IPS-NIHi7 (cell line): Measurements from ENCODE around the gene PLPP3.

Experiments used
- DNase-seq: peaks from one replicate; pipeline ENCODE4 v3.0.0; 2012; ENCODE audit warnings: mixed read lengths; ENCODE audit errors: extremely low spot score

PLPP3 gene

DNA sequence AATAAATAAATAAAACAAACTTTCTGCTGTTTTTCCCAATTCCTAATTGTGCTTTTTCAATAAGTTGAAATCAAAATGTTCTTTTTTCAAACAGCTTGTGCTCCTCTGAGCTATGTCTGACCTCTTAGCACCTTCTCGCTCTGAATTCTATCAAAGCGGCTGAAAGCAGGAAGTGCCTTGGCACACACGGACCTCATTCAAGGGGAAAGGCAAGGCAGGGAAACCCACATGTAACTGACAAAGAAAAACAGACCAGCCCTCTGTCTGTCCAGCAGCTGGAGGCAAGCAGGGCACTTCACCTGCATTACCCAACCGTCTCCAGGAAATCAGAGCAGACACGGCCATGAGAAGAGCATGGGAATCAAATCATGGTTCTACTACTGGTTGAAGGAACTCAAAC, 56.7 kb downstream of the PLPP3 start:
- no peak for DNase-seq

- DNase-seq: no peak
Observed at GRCh38 chr1:56520016-56520601, 59.3 kb downstream of the PLPP3 start.

DNA sequence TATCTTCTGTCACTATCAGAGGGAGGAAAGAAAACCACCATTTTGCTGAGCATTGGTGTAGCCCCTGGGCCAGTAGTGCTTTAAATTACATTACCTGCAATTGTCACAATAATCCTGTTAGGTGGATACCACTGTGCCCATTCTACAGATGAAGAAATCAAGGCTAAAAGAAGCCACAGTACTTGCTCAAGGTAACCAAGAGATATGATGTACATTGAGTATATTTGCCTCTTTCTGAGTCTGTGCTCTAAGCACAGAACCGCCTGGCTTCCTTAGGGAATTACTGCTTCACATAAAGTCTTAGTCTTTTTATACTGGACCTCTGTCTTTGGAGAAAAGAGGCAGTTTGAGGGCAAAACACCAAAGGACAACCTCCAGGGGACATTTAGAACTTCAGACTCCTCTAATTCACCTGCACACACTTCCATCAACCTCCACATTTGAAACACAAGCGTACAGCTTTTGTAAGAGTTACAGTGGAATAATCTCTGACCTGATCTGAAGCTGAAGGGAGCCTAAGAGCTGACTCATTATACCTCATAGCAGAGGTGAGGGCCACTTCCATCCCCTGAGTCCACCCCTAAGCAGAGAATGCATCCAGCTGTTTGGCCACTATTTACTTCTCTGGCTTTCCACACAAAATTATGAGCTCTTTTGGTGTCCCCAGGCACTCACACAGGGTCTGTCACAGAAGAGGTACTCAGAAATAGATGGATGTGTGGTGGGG, 61.8 kb downstream of the PLPP3 start:
- DNase-seq: no peak

- DNase-seq: peak; percentile 64
Observed at GRCh38 chr1:56516539-56517252, 62.7 kb downstream of the PLPP3 start.

- no peak for DNase-seq
Observed at GRCh38 chr1:56515898-56516538, 63.3 kb downstream of the PLPP3 start.

- DNase-seq: no peak
Observed at GRCh38 chr1:56512724-56513494, 66.5 kb downstream of the PLPP3 start.

GRCh38 chr1:56511766-56512165, 67.6 kb downstream of the PLPP3 start:
- no peak for DNase-seq

DNA sequence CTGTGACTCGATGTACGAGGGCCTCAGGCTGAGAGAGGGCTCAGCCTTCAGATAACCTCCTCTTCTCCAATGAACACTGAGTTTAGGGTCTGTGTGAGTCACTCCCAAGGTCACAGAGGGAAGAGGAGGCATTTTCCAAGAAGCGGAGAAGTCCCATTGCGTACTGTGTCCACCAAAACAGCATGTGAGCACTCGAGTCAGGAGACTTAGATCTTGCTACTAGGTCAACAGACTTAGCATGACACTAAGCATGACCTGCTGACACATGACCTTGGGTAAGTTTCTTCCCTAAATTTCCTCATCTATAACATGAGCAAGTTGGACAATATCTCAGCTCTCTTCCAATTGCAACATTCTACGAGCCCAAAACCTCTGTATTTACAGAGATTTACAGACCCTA, 68.0 kb downstream of the PLPP3 start:
- DNase-seq: no peak

DNA sequence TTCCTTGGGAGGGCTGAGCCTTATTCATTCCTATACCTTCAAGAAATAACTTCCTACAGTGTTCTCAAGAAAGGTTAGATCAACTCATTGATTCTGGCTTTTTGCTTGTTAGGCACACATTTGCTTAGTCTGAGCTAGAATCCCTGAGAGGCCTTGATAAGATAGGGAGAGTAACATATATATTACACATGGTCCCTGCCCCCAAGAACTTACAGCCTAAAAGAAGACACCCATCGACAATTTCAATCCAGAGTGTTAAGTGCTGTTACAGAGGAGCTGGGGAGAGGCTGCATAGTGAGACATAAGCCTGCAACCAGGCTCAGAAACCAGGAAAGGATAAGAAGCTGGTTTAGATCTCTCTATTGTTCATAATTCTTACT, 68.7 kb downstream of the PLPP3 start:
- DNase-seq: no peak

DNA sequence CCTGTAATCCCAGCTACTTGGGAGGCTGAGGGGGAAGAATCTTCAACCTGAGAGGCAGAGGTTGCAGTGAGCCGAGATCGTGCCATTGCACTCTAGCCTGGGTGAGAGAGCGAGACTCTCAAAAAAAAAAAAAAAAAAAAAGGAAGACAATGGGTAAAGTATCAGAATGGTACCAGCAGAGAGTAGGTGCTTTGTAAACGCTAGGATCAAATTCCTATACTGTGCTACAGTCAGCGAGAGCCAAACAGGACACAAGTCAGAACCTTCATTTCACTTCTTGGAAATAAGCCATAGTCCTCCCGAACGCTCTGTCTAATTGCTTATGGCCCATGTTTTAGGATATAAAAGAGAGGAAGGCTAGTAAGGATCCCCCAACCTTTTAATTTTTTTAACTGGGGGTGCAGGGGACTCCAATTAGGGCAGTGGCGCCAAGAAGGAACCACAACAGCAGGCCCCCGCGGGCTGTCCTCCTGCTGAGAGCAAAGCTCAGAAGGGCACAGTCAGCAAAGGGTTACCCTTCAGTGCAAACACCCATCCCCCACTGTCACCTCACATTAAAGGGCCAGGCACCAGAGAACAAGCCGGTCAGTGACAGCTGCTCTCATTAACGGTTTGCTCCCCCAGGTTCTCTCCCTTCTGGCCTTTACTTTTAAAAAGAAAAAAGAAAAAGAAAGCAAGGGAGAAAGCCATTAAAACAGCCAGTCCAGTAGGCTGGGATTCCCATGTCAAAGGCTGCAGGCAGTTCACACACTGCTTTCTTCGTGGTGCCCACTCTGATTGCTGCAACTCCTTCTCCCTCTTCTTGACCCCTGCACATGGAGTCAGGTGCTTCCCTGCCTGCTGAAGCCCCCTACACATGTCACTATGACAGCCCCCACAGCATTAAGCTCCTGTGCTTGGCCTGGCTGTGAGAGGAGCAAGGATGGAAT, 69.4 kb downstream of the PLPP3 start:
- DNase-seq: peak; percentile 39

GRCh38 chr1:56508523-56508983, 70.8 kb downstream of the PLPP3 start:
- DNase-seq: no peak

- no peak for DNase-seq
Observed at GRCh38 chr1:56507925-56508522, 71.3 kb downstream of the PLPP3 start.

- DNase-seq: no peak
Observed at GRCh38 chr1:56506951-56507491, 72.3 kb downstream of the PLPP3 start.

DNA sequence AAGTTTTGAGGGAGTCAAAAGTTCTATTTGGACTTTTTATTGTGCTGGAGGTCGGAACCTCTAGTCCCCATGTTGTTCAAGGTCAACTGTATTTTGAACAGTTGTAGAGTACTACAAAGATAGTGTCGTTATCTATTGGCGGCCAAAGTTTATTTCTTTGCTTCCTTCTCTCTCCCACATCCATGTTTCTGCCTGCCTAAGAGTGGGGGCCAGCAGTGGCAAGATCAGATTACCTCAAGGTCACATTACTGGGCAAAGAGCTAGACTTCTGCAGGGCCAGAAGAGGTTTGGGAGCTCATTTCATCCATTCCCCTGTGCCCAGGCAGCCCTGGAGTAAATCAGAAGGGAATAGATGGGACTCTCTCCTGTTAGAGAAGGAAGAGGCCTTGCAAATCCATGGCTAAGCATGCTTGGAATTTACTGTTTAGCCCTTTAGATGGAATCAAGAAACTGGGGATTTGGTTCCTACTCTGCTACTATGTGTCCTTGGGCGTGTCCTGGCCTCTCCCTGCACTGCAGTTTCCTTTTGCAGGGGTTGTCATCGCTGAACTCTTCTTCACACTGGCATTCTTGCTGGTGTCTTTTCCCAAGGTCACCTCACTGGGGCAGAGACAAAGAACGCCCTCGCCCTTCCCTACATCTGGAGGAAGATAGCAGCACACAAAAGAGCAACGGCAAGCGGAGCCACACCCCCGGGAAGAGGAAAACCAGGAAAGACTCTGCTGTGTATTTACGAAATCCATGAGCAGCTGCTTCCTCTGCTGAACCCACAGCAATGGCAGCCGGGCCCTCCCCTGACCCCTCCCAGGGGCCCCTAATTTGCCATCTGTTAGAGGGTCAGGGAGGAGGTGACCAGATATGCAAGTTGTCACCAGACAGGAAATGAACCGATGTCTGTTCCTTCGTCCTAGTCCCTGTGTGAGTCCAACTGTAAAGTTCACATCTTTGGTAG, 73.3 kb downstream of the PLPP3 start:
- DNase-seq: no peak

GRCh38 chr1:56502700-56503245, 76.6 kb downstream of the PLPP3 start:
- no peak for DNase-seq

DNA sequence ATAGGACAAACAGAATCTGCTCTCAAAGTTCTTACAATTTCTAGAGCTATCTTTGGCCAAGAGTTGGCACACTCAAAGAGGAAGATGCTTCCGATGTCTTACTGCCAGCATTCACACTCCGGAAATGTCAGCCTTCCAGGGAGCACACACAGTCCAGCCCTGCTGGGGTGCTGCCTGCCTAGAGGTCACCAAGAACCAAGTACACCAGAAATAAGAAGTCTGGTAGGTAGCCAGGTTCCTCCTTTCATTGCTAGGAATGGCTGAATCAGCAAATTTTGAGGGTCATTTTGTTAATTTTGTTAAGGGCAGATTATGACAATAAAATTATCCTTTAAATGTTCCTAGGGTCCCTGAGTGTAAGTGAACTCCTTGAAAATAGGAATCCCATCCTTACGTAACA, 77.5 kb downstream of the PLPP3 start:
- no peak for DNase-seq

GRCh38 chr1:56501426-56501825, 77.9 kb downstream of the PLPP3 start:
- DNase-seq: no peak
